Trophoblast cell (in vitro differentiated cells and primary cell): Measurements from ENCODE around the gene LRPPRC.

Experiments used
- DNase-seq, 2 donors: peaks; one replicate each; pipeline ENCODE4 v3.0.0-alpha.2; 2016
- H2AFZ ChIP-seq: 2 replicates; pipeline ENCODE4 v1.6.1; 2013; ENCODE audit warnings: low read length, moderate library complexity, mild to moderate bottlenecking; ENCODE audit not compliant: insufficient read depth, poor library complexity
- H2AK5ac ChIP-seq: 2 replicates; pipeline ENCODE4 v1.6.1; 2013; ENCODE audit warnings: mild to moderate bottlenecking, low read length
- H2BK120ac ChIP-seq: 2 replicates; pipeline ENCODE4 v1.6.1; 2013; ENCODE audit warnings: low read length, mild to moderate bottlenecking, moderate library complexity; ENCODE audit not compliant: insufficient read depth, poor library complexity
- H2BK12ac ChIP-seq: 2 replicates; pipeline ENCODE4 v1.6.1; 2013; ENCODE audit warnings: mild to moderate bottlenecking, low read length, moderate library complexity
- H2BK5ac ChIP-seq: 2 replicates; pipeline ENCODE4 v1.6.1; 2013; ENCODE audit warnings: low read length, low read depth, moderate library complexity, mild to moderate bottlenecking; ENCODE audit not compliant: poor library complexity
- H3K14ac ChIP-seq: 2 replicates; pipeline ENCODE4 v1.6.1; 2013; ENCODE audit warnings: mild to moderate bottlenecking, low read length
- H3K18ac ChIP-seq: 2 replicates; pipeline ENCODE4 v1.6.1; 2013; ENCODE audit warnings: mild to moderate bottlenecking, low read length
- H3K23ac ChIP-seq: 2 replicates; pipeline ENCODE4 v1.6.1; 2013; ENCODE audit warnings: low read length
- H3K27ac ChIP-seq: 2 replicates; pipeline ENCODE4 v1.5.1; 2013; ENCODE audit warnings: low read depth, mild to moderate bottlenecking, inconsistent platforms, low read length, moderate library complexity
- H3K27me3 ChIP-seq: 2 replicates; pipeline ENCODE4 v1.6.1; 2013; ENCODE audit warnings: inconsistent platforms, mild to moderate bottlenecking, low read length, moderate library complexity; ENCODE audit not compliant: insufficient read depth
- H3K36me3 ChIP-seq, 2 experiments: 1 replicate in 1 of 2; 2 replicates in 1 of 2; pipeline ENCODE4 v1.6.1; 2013; ENCODE audit warnings: low read length in 2 of 2, mild to moderate bottlenecking in 2 of 2, moderate library complexity in 1 of 2; ENCODE audit not compliant: insufficient read depth in 2 of 2, control insufficient read depth in 1 of 2
- H3K4ac ChIP-seq: 2 replicates; pipeline ENCODE4 v1.6.1; 2013; ENCODE audit warnings: low read depth, mild to moderate bottlenecking, low read length, moderate library complexity
- H3K4me1 ChIP-seq, 2 experiments: 1 replicate in 1 of 2; 2 replicates in 1 of 2; pipeline ENCODE4 v1.6.1; 2013; ENCODE audit warnings: low read length in 2 of 2, mild to moderate bottlenecking in 2 of 2, moderate library complexity in 1 of 2; ENCODE audit not compliant: insufficient read depth in 2 of 2, control insufficient read depth in 1 of 2
- H3K4me2 ChIP-seq: 2 replicates; pipeline ENCODE4 v1.6.1; 2013; ENCODE audit warnings: inconsistent platforms, mild to moderate bottlenecking, low read length, moderate library complexity
- H3K4me3 ChIP-seq: 2 replicates; pipeline ENCODE4 v1.5.1; 2013; ENCODE audit warnings: mild to moderate bottlenecking, low read depth, low read length, inconsistent platforms
- H3K79me1 ChIP-seq: one replicate; pipeline ENCODE4 v1.6.1; 2013; ENCODE audit warnings: low read length
- H3K79me2 ChIP-seq: 2 replicates; pipeline ENCODE4 v1.6.1; 2013; ENCODE audit warnings: low read length, mild to moderate bottlenecking; ENCODE audit not compliant: control insufficient read depth, insufficient read depth, poor library complexity
- H3K9ac ChIP-seq: 2 replicates; pipeline ENCODE4 v1.6.1; 2013; ENCODE audit warnings: mild to moderate bottlenecking, low read length
- H3K9me3 ChIP-seq: 2 replicates; pipeline ENCODE4 v1.6.1; 2013; ENCODE audit warnings: low read depth, mild to moderate bottlenecking, control low read depth, inconsistent platforms, low read length; ENCODE audit not compliant: insufficient read depth
- H4K12ac ChIP-seq: 2 replicates; pipeline ENCODE4 v1.6.1; 2013; ENCODE audit warnings: low read depth, mild to moderate bottlenecking, low read length, moderate library complexity
- H4K8ac ChIP-seq: 2 replicates; pipeline ENCODE4 v1.6.1; 2013; ENCODE audit warnings: low read depth, mild to moderate bottlenecking, low read length, moderate library complexity
- H4K91ac ChIP-seq: one replicate; pipeline ENCODE4 v1.6.1; 2013; ENCODE audit warnings: low read depth, mild to moderate bottlenecking, low read length, moderate library complexity
- WGBS: extraction: QIAGEN DNeasy Blood & Tissue Kit; methylation state at CpG from one replicate; pipeline ENCODE4 v1.1.7; 2013; ENCODE audit warnings: missing lambda C conversion rate; ENCODE audit not compliant: insufficient read length, insufficient coverage; ENCODE audit errors: extremely low coverage; 5-methylcytosine and 5-hydroxymethylcytosine counted together

The LRPPRC gene

DNA sequence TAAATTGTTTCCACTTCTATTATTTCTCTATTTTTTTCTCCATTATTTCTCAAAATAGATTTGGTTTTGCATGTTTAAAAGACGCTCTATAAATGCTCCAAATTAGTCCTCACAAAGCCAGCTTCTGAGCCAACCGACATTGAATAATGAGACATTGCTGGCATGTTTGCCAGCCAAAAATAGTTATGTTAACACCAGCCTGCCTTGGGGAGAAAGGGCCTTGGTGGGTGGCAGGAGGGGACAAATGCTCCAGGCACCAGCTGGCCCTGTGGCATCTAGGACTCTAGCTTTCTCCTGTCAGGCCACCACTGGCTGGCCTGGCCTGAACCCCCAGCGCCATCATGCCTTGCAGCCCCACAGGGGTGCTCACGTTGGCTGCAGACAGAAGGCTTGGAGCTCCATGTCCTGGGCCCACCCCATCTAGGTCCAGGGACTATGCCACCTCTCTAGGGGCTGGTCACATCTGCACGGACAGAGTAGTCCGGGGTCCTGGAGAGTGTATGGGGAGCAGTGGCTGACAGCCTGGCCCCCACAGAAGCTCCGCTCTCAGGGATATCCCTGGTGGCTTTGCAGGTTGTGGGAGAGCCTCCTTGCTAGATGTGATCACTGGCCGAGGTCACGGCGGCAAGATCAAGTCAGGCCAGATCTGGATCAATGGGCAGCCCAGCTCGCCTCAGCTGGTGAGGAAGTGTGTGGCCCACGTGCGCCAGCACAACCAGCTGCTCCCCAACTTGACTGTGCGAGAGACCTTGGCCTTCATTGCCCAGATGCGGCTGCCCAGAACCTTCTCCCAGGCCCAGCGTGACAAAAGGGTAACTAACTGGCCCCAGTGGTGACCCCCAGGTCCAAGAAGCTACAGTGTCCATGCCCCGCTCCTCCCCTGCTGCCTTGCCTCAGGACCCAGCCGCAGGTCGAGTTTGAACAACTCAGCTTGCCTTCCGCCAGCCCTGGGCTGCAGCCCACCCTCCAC is 144.5 kb downstream of the LRPPRC start:
- no peak overlapping the region for H4K12ac ChIP-seq
- no peaks in the 10 kb centered on the region for H3K79me1 ChIP-seq
- no peak overlapping the region for H3K18ac ChIP-seq
- H3K4me3 ChIP-seq: no peak overlapping the region
- no peak for DNase-seq
- no peaks in the 10 kb centered on the region for H3K79me2 ChIP-seq
- H2BK5ac ChIP-seq: no peak overlapping the region
- no peak overlapping the region for H3K9ac ChIP-seq
- no peak overlapping the region for H3K23ac ChIP-seq
- H4K8ac ChIP-seq: no peak overlapping the region
- no CpG with 5 or more reads among the region's 20 CpGs for WGBS
- H4K91ac ChIP-seq: no peak overlapping the region
- no peaks in the 10 kb centered on the region for H3K36me3 ChIP-seq
- no peaks in the 10 kb centered on the region for H3K4me1 ChIP-seq
- no peak overlapping the region for H2AK5ac ChIP-seq
- H3K9me3 ChIP-seq: no peaks in the 10 kb centered on the region
- no peak overlapping the region for H3K4ac ChIP-seq
- no peaks in the 10 kb centered on the region for H3K27me3 ChIP-seq
- H3K4me2 ChIP-seq: no peak overlapping the region
- no peak overlapping the region for H2BK12ac ChIP-seq
- H2BK120ac ChIP-seq: no peak overlapping the region
- no peak overlapping the region for H3K14ac ChIP-seq
- no peak overlapping the region for H3K27ac ChIP-seq
- no peak overlapping the region for H2AFZ ChIP-seq

DNA sequence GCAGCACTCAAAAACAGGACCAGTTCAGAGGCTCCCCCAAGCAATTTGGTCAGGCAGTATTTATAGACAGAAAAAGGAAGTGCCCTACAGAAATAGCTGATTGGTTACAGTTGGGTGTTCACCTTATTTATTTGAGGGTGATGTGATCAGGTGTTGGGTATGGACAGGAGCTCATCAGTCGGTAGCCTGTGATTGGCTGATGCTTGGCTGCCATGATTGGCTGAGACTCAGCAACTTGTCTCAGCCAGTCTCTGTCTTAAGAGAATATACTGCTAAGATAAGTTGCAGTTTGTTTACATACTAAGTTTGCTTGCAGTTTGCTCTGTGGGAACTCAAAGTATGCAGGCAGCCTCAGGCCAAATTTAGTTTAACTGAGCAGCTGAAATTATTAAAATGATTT is 147.6 kb downstream of the LRPPRC start:
- Histone ChIP-seq H3K14ac (no peak overlapping the region), H3K36me3 (no peaks in the 10 kb centered on the region), H3K23ac (no peak overlapping the region), H3K79me1 (no peaks in the 10 kb centered on the region), H4K12ac (no peak overlapping the region), H3K4me1 (no peaks in the 10 kb centered on the region), H3K27me3 (no peaks in the 10 kb centered on the region), H2BK12ac (no peak overlapping the region), H4K91ac (no peak overlapping the region), H4K8ac (no peak overlapping the region), H3K79me2 (no peaks in the 10 kb centered on the region), H2AFZ (no peak overlapping the region), H3K27ac (no peak overlapping the region), H3K4me2 (no peak overlapping the region), H3K4me3 (no peak overlapping the region), H3K9me3 (no peaks in the 10 kb centered on the region), H2BK120ac (no peak overlapping the region), H3K9ac (no peak overlapping the region), H2AK5ac (no peak overlapping the region), H3K4ac (no peak overlapping the region), H2BK5ac (no peak overlapping the region), H3K18ac (no peak overlapping the region)
- DNase-seq: peak; percentile 5 to 38
- no CpG with 5 or more reads among the region's 1 CpG for WGBS

DNA sequence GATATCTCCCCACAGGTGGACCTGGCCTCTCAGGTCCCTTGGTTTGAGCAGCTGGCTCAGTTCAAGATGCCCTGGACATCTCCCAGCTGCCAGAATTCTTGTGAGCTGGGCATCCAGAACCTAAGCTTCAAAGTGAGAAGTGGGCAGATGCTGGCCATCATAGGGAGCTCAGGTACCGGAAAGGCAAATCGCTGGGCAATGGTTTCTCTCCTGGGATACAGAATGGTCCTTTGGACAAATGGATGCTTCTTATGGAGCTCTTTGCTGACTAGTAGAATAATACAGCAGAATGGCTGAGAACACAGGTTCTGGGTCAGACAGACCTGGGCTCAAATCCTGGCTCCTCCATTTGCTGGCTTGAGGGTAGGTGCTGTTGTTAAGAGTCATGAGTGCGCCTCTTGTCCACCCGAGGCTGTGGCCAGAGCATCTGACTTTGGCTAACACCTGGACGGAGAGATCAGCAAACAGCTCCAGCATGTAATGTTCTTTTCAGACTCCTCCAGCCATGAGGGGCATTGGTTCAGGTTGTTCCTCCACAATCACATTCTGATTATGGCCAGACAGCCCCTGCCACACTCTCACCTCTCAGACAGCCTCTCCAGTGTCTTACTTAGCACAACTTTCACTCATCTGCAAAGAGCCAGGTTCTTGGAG is 149.5 kb downstream of the LRPPRC start:
- DNase-seq: no peak
- WGBS: no CpG with 5 or more reads among the region's 5 CpGs
- H2BK5ac ChIP-seq: no peak overlapping the region
- H3K4me1 ChIP-seq: no peaks in the 10 kb centered on the region
- H3K79me2 ChIP-seq: no peaks in the 10 kb centered on the region
- no peak overlapping the region for H4K91ac ChIP-seq
- H3K79me1 ChIP-seq: no peaks in the 10 kb centered on the region
- no peak overlapping the region for H4K8ac ChIP-seq
- no peak overlapping the region for H3K4me2 ChIP-seq
- H2AK5ac ChIP-seq: no peak overlapping the region
- no peak overlapping the region for H2BK12ac ChIP-seq
- H3K18ac ChIP-seq: no peak overlapping the region
- H3K27ac ChIP-seq: no peak overlapping the region
- no peaks in the 10 kb centered on the region for H3K27me3 ChIP-seq
- H2AFZ ChIP-seq: no peak overlapping the region
- H3K14ac ChIP-seq: no peak overlapping the region
- H2BK120ac ChIP-seq: no peak overlapping the region
- H4K12ac ChIP-seq: no peak overlapping the region
- no peak overlapping the region for H3K4ac ChIP-seq
- H3K9me3 ChIP-seq: no peaks in the 10 kb centered on the region
- no peak overlapping the region for H3K9ac ChIP-seq
- no peaks in the 10 kb centered on the region for H3K36me3 ChIP-seq
- H3K4me3 ChIP-seq: no peak overlapping the region
- no peak overlapping the region for H3K23ac ChIP-seq

DNA sequence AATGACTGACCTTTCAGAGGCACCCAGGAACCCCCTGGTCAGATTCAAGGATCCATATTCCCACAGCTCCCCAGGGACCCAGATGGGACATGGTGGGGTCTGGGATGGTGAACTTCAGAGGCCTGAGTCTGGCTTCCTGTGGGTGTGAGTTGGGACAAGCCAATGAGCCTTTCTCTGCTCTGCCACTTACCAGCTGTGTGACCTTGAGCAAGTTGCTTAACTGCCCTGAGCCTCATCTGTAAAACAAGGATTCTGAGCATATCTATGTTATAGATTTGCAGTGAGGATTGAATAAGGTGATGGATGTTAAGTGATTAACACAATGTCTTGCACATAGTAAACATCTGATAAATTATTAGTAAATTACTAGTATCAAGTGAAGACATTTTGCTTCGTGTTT is 150.6 kb downstream of the LRPPRC start:
- Histone ChIP-seq H3K23ac (no peak overlapping the region), H2BK5ac (no peak overlapping the region), H3K36me3 (no peaks in the 10 kb centered on the region), H2BK120ac (no peak overlapping the region), H3K4me2 (no peak overlapping the region), H3K27ac (no peak overlapping the region), H2BK12ac (no peak overlapping the region), H3K4me1 (no peaks in the 10 kb centered on the region), H3K4me3 (no peak overlapping the region), H2AK5ac (no peak overlapping the region), H4K91ac (no peak overlapping the region), H4K12ac (no peak overlapping the region), H3K14ac (no peak overlapping the region), H3K9me3 (no peaks in the 10 kb centered on the region), H4K8ac (no peak overlapping the region), H2AFZ (no peak overlapping the region), H3K9ac (no peak overlapping the region), H3K18ac (no peak overlapping the region), H3K79me1 (no peaks in the 10 kb centered on the region), H3K27me3 (no peaks in the 10 kb centered on the region), H3K79me2 (no peaks in the 10 kb centered on the region), H3K4ac (no peak overlapping the region)
- no CpG with 5 or more reads among the region's 1 CpG for whole genome bisulfite sequencing
- DNase-seq: no peak
